GM12878 (cell line): ENCODE measurements around the gene NPAS2. TPM values are rescaled to one million over a fixed set of nuclear protein-coding genes. Genes with fewer than 3 reads are reported as not detected.

Source experiments
- ATAC-seq: fragments of 200-7000 bp; cut with Tn5 transposase; 3 replicates; pipeline ENCODE4 v1.9.1; 2020; ENCODE audit warnings: mild to moderate bottlenecking, moderate library complexity
- BruUV-seq: library from RNA; stranded (reverse); fragments of 400-500 nt; replicated peaks from 2 replicates; lab custom pipeline; 2021; lab: Mats Ljungman, UMichigan
- CTCF ChIA-PET: fragments of 300-600 bp; sonication (Branson Sonifier 250); formaldehyde crosslinking; extraction: SDS; loops from one replicate; lab custom pipeline; 2021; ENCODE audit warnings: inconsistent platforms; lab: Yijun Ruan, JAX
- POLR2A ChIA-PET: fragments of 350-600 bp; formaldehyde crosslinking; extraction: SDS; loops from one replicate; lab custom pipeline; 2021; ENCODE audit warnings: inconsistent platforms; lab: Charles Lee
- RAD21 ChIA-PET: fragments of 300-600 bp; sonication (Branson Sonifier 250); formaldehyde crosslinking; loops from one replicate; lab custom pipeline; 2023; ENCODE audit warnings: antibody characterized with exemption; ENCODE audit not compliant: unreplicated experiment; lab: Charles Lee
- SMC1A ChIA-PET: fragments of 300-600 bp; sonication (Branson Sonifier 250); formaldehyde crosslinking; loops from one replicate; lab custom pipeline; 2023; ENCODE audit not compliant: unreplicated experiment, uncharacterized antibody; lab: Charles Lee
- DNase-seq: peaks from one replicate; pipeline ENCODE4 v3.0.0-alpha.2; 2011; ENCODE audit warnings: low read depth, low spot score
- FAIRE-seq: peaks from 3 replicates; lab custom pipeline; 2011; peaks lifted over from hg19 to GRCh38; lab: Jason Lieb, UNC
- H2AFZ ChIP-seq: 2 replicates; pipeline ENCODE4 v1.6.0; 2011; ENCODE audit warnings: low read depth, low read length, control low read depth; ENCODE audit not compliant: control insufficient read depth
- H3K27ac ChIP-seq: 2 replicates; pipeline ENCODE4 v1.5.1; 2011; ENCODE audit warnings: control low read depth; ENCODE audit not compliant: control insufficient read depth, insufficient read depth
- H3K27me3 ChIP-seq, 2 experiments: replicated peaks in 1 of 2; 2 replicates each; pipeline versions ENCODE4 v1.6.0 to v1.6.1; 2011; ENCODE audit warnings: low read length in 1 of 2; ENCODE audit not compliant: control insufficient read depth in 2 of 2, insufficient read depth in 2 of 2
- H3K36me3 ChIP-seq, 2 experiments: 2 replicates each; pipeline ENCODE4 v1.5.1; 2011; ENCODE audit warnings: low read length in 1 of 2; ENCODE audit not compliant: control insufficient read depth in 2 of 2, insufficient read depth in 2 of 2
- H3K4me1 ChIP-seq: 2 replicates; pipeline ENCODE4 v1.6.1; 2011; ENCODE audit warnings: mild to moderate bottlenecking, low read length, moderate library complexity, mixed read lengths; ENCODE audit not compliant: control insufficient read depth, insufficient read depth
- H3K4me2 ChIP-seq: 2 replicates; pipeline ENCODE4 v1.6.0; 2011; ENCODE audit warnings: control low read depth; ENCODE audit not compliant: control insufficient read depth, insufficient read depth
- H3K4me3 ChIP-seq: fragments of 200-600 bp; sonication (generic); 2 replicates; pipeline ENCODE4 v1.5.1; 2016
- H3K79me2 ChIP-seq: 2 replicates; pipeline ENCODE4 v1.6.0; 2011; ENCODE audit warnings: low read length; ENCODE audit not compliant: control insufficient read depth, insufficient read depth
- H3K9ac ChIP-seq: 2 replicates; pipeline ENCODE4 v1.8.0; 2011; ENCODE audit warnings: low read length, control low read depth, mixed read lengths; ENCODE audit not compliant: control insufficient read depth, insufficient read depth
- H3K9me3 ChIP-seq: replicated peaks from 3 replicates; pipeline ENCODE4 v1.5.1; 2011; ENCODE audit warnings: mild to moderate bottlenecking, low read length; ENCODE audit not compliant: control insufficient read depth, insufficient read depth
- H4K20me1 ChIP-seq: 2 replicates; pipeline ENCODE4 v1.6.0; 2011; ENCODE audit not compliant: control insufficient read depth, insufficient read depth
- LARP7 ChIP-seq: fragments of 450-650 bp; IDR thresholded peaks from 2 replicates; pipeline ENCODE4 v1.6.1; 2017; ENCODE audit warnings: mild to moderate bottlenecking
- MXI1 ChIP-seq: fragments of 150-350 bp; IDR thresholded peaks from 2 replicates; pipeline ENCODE4 v1.6.1; 2011; ENCODE audit warnings: low read depth, mild to moderate bottlenecking, inconsistent platforms, low read length, improper control_type of control experiment
- NFYB ChIP-seq: IDR thresholded peaks from 2 replicates; pipeline ENCODE4 v1.6.1; 2011; ENCODE audit warnings: low read depth, mild to moderate bottlenecking, low read length, improper control_type of control experiment, moderate library complexity; ENCODE audit not compliant: insufficient read depth
- NRF1 ChIP-seq: conservative IDR thresholded peaks from 2 replicates; pipeline ENCODE4 v1.6.1; 2011; ENCODE audit warnings: mild to moderate bottlenecking, low read depth, low read length, improper control_type of control experiment
- PAX8 ChIP-seq: fragments of 450-650 bp; IDR thresholded peaks from 2 replicates; pipeline ENCODE4 v1.6.1; 2017; ENCODE audit warnings: mild to moderate bottlenecking, moderate library complexity
- RCOR1 ChIP-seq: conservative IDR thresholded peaks from 2 replicates; pipeline ENCODE4 v1.6.1; 2012; ENCODE audit warnings: low read depth, low read length, improper control_type of control experiment
- RFX5 ChIP-seq: IDR thresholded peaks from 2 replicates; pipeline ENCODE4 v1.6.1; 2011; ENCODE audit warnings: low read depth, low read length, improper control_type of control experiment
- SIX5 ChIP-seq: IDR thresholded peaks from 2 replicates; pipeline ENCODE4 v1.6.1; 2011; ENCODE audit warnings: mild to moderate bottlenecking, low read depth, low read length, moderate library complexity; ENCODE audit not compliant: severe bottlenecking
- SP1 ChIP-seq: IDR thresholded peaks from one replicate; pipeline ENCODE4 v1.6.1; 2011; ENCODE audit warnings: low read depth, low read length
- WRNIP1 ChIP-seq: IDR thresholded peaks from 2 replicates; pipeline ENCODE4 v1.6.1; 2011; ENCODE audit warnings: low read depth, low read length, improper control_type of control experiment, borderline replicate concordance
- ZNF207 ChIP-seq: fragments of 450-650 bp; IDR thresholded peaks from 2 replicates; pipeline ENCODE4 v1.6.1; 2014; ENCODE audit warnings: antibody characterized with exemption, mild to moderate bottlenecking, borderline replicate concordance
- WGBS: methylation state at CpG from one replicate; pipeline ENCODE4 v1.1.6; 2016; ENCODE audit warnings: low lambda C conversion rate; ENCODE audit not compliant: insufficient replicate concordance, insufficient coverage; ENCODE audit errors: missing lambda C conversion rate; 5-methylcytosine and 5-hydroxymethylcytosine counted together
- in situ Hi-C: fragments of 300-500 bp; cut with MboI; formaldehyde crosslinking; loops from 9 replicates; pipeline ENCODE4 v1.14.3; 2018; ENCODE audit warnings: mixed read lengths
- intact Hi-C: fragments of 100-400 bp; cut with micrococcal nuclease; formaldehyde crosslinking; loops from one replicate; pipeline ENCODE4 v1.14.2; 2022; ENCODE audit not compliant: unreplicated experiment
- polyA plus RNA-seq, 11 experiments: library from polyadenylated mRNA; depleted of rRNA in 4 of 11; unstranded in 6 of 11; stranded (reverse) in 5 of 11; fragments of >200 nt; fragmentation: Nextera tagmentation in 4 of 11; fragmentation: Illumina TruSeq in 1 of 11; extraction: Ambion mirVana in 4 of 11; extraction: Trizol in 1 of 11; gene quantifications; 1 replicate in 1 of 11; 2 replicates in 10 of 11; pipeline versions ENCODE4 v1.2.1 to v1.2.3, GENCODE V29; 2011 to 2016; ENCODE audit warnings: inconsistent platforms in 2 of 11, missing spikeins in 2 of 11, low read depth in 1 of 11
- total RNA-seq, 4 experiments: library from RNA; depleted of rRNA in 3 of 4; stranded (reverse); fragments of >200 nt in 3 of 4; fragmentation: Illumina TruSeq in 1 of 4; extraction: Trizol in 1 of 4; gene quantifications; 2 replicates each; pipeline versions ENCODE4 v1.2.1 to v1.2.3, GENCODE V29; 2013 to 2021
- TF ChIP-seq, protein P1 (sequence below): fragments of 450-650 bp; IDR thresholded peaks from 2 replicates; pipeline ENCODE4 v1.6.1; 2017; ENCODE audit warnings: mild to moderate bottlenecking, moderate library complexity
- TF ChIP-seq, protein P2 (sequence below): fragments of 450-650 bp; IDR thresholded peaks from 2 replicates; pipeline ENCODE4 v1.6.1; 2016; ENCODE audit warnings: mild to moderate bottlenecking
- TF ChIP-seq, protein P3 (sequence below): fragments of 450-650 bp; IDR thresholded peaks from 2 replicates; pipeline ENCODE4 v1.6.1; 2018; ENCODE audit warnings: borderline replicate concordance, mild to moderate bottlenecking; ENCODE audit not compliant: partially characterized antibody

NPAS2 gene
- total and polyA plus RNA-seq, 10 of the 15 experiments (the other 5 are each of a cell fraction or from before 2014, with no cell fraction given), result 0.08 TPM; not detected in 9

DNA sequence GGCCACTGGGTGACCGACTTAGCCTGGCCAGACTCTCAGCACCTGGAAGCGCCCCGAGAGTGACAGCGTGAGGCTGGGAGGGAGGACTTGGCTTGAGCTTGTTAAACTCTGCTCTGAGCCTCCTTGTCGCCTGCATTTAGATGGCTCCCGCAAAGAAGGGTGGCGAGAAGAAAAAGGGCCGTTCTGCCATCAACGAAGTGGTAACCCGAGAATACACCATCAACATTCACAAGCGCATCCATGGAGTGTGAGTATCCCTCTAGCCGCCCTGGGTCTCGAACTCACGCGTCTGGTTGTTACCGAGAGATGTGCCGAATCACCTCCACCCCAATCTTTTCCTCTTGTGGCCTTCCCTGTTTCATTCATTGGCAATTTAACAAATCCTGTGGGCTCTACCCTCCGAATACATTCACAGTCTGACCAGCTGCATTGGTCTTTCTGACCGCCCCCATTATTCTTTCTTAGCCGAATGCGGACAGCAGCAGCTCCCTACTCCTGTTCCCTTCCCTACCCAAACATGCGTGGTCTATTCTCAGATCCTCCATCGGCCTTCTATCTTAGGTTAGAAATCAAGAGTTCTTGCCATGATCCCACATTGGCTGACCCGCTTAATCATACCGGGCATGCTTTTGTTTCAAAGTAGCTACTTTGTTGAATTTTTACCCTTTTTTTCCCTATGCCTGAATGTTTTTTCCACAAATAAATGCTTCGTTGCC lies 182.8 kb downstream of the NPAS2 start:
- no peak for FAIRE-seq
- Histone ChIP-seq H3K9me3 (no peaks in the 10 kb centered on the region; the same call in 1 of the 3 replicates), H3K79me2 (peaks cover 50% of the 10 kb centered on the region), H3K4me3 (peak overlapping the region; percentile 96), H3K27me3 (no peaks in the 10 kb centered on the region), H3K4me1 (peaks cover 12% of the 10 kb centered on the region), H3K4me2 (peak overlapping the region; percentile 97), H2AFZ (peak overlapping the region; percentile 74; the same call in 1 of the 2 replicates), H3K9ac (peak overlapping the region; percentile 99), H4K20me1 (peaks cover 4% of the 10 kb centered on the region), H3K27ac (peak overlapping the region; percentile 97), H3K36me3 (peaks cover 15 to 44% of the 10 kb centered on the region in 2 experiments)
- DNase-seq, result no peak
- under 1% methylated on average over 26 of the region's 26 CpGs for WGBS
- in situ Hi-C loops (no loop called here), intact Hi-C loops (no loop called here)
- POLR2A ChIA-PET, result interaction anchor here (1.0 to 2.5 kb wide), 5 partner anchors 10 to 440 kb away, joined by 3 to 8 read pairs (median 3); partner anchors contain the start of gene PDCL3
- RAD21 ChIA-PET, result interaction anchor here (0.7 to 1.2 kb wide), 5 partner anchors 9 to 440 kb away, joined by 3 to 5 read pairs (median 3); partner anchors contain the start of genes PDCL3 and TBC1D8
- CTCF ChIA-PET, result interaction anchor here (0.9 to 2.8 kb wide), 4 partner anchors 8 to 420 kb away, joined by 3 to 30 read pairs (median 4); no protein-coding TSS in a partner anchor
- SMC1A ChIA-PET, result interaction anchor here (0.6 to 3.0 kb wide), 7 partner anchors 10 to 996 kb away, joined by 3 to 13 read pairs (median 3); partner anchors contain the start of gene TBC1D8
- BruUV-seq, result TSS peak; percentile 71
- peak; percentile 9 for ATAC-seq
- TF ChIP-seq PAX8, result no peak
- TF ChIP-seq, protein P1, sequence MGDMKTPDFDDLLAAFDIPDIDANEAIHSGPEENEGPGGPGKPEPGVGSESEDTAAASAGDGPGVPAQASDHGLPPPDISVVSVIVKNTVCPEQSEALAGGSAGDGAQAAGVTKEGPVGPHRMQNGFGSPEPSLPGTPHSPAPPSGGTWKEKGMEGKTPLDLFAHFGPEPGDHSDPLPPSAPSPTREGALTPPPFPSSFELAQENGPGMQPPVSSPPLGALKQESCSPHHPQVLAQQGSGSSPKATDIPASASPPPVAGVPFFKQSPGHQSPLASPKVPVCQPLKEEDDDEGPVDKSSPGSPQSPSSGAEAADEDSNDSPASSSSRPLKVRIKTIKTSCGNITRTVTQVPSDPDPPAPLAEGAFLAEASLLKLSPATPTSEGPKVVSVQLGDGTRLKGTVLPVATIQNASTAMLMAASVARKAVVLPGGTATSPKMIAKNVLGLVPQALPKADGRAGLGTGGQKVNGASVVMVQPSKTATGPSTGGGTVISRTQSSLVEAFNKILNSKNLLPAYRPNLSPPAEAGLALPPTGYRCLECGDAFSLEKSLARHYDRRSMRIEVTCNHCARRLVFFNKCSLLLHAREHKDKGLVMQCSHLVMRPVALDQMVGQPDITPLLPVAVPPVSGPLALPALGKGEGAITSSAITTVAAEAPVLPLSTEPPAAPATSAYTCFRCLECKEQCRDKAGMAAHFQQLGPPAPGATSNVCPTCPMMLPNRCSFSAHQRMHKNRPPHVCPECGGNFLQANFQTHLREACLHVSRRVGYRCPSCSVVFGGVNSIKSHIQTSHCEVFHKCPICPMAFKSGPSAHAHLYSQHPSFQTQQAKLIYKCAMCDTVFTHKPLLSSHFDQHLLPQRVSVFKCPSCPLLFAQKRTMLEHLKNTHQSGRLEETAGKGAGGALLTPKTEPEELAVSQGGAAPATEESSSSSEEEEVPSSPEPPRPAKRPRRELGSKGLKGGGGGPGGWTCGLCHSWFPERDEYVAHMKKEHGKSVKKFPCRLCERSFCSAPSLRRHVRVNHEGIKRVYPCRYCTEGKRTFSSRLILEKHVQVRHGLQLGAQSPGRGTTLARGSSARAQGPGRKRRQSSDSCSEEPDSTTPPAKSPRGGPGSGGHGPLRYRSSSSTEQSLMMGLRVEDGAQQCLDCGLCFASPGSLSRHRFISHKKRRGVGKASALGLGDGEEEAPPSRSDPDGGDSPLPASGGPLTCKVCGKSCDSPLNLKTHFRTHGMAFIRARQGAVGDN, result no peak
- TF ChIP-seq RCOR1, result no peak
- TF ChIP-seq LARP7, result peak; percentile 23; the same call in 1 of the 2 replicates
- TF ChIP-seq SP1, result no peak
- TF ChIP-seq, protein P2, sequence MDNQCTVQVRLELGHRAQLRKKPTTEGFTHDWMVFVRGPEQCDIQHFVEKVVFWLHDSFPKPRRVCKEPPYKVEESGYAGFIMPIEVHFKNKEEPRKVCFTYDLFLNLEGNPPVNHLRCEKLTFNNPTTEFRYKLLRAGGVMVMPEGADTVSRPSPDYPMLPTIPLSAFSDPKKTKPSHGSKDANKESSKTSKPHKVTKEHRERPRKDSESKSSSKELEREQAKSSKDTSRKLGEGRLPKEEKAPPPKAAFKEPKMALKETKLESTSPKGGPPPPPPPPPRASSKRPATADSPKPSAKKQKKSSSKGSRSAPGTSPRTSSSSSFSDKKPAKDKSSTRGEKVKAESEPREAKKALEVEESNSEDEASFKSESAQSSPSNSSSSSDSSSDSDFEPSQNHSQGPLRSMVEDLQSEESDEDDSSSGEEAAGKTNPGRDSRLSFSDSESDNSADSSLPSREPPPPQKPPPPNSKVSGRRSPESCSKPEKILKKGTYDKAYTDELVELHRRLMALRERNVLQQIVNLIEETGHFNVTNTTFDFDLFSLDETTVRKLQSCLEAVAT, result peak; percentile 7; the same call in 1 of the 2 replicates
- TF ChIP-seq MXI1, result 0 out of 2 replicates have a peak, but pooled peaks have one; percentile 26
- 0 out of 2 replicates have a peak, but pooled peaks have one; percentile 24 for TF ChIP-seq WRNIP1
- no peak for TF ChIP-seq ZNF207
- TF ChIP-seq RFX5, result no peak
- TF ChIP-seq, protein P3, sequence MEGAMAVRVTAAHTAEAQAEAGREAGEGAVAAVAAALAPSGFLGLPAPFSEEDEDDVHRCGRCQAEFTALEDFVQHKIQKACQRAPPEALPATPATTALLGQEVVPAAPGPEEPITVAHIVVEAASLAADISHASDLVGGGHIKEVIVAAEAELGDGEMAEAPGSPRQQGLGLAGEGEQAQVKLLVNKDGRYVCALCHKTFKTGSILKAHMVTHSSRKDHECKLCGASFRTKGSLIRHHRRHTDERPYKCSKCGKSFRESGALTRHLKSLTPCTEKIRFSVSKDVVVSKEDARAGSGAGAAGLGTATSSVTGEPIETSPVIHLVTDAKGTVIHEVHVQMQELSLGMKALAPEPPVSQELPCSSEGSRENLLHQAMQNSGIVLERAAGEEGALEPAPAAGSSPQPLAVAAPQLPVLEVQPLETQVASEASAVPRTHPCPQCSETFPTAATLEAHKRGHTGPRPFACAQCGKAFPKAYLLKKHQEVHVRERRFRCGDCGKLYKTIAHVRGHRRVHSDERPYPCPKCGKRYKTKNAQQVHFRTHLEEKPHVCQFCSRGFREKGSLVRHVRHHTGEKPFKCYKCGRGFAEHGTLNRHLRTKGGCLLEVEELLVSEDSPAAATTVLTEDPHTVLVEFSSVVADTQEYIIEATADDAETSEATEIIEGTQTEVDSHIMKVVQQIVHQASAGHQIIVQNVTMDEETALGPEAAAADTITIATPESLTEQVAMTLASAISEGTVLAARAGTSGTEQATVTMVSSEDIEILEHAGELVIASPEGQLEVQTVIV, result no peak
- no peak for TF ChIP-seq NFYB
- no peak for TF ChIP-seq NRF1
- no peak for TF ChIP-seq SIX5
